Astrocyte of the cerebellum (primary cell): ENCODE data around the gene PIM3.

ENCODE experiments used
- DNase-seq: peaks from one replicate; pipeline ENCODE4 v3.0.0-alpha.2; 2011; ENCODE audit warnings: low read depth
- H3K4me3 ChIP-seq: 2 replicates; pipeline ENCODE4 v1.5.1; 2011; ENCODE audit warnings: mild to moderate bottlenecking, low read depth, low read length, moderate library complexity
- CTCF ChIP-seq: IDR thresholded peaks from 2 replicates; pipeline ENCODE4 v1.5.1; 2012; ENCODE audit warnings: low read length, low read depth, moderate library complexity, mild to moderate bottlenecking; ENCODE audit errors: missing control alignments
- in situ Hi-C: cut with HindIII; loops from 2 replicates; pipeline ENCODE4 v1.10.0; 2017; ENCODE audit warnings: low sequenced_read_pairs

The PIM3 gene

GRCh38 chr22:50008151-50009040 is 47.8 kb downstream of the PIM3 start:
- H3K4me3 ChIP-seq: no peak overlapping the region
- in situ Hi-C loops: no loop called here
- DNase-seq: no peak
- TF ChIP-seq CTCF: no peak

GRCh38 chr22:50009251-50009650 is 48.7 kb downstream of the PIM3 start:
- no peak for TF ChIP-seq CTCF
- H3K4me3 ChIP-seq: no peak overlapping the region
- in situ Hi-C loops: no loop called here
- DNase-seq: no peak

- in situ Hi-C loops: loop anchor here (10.0 kb wide), 1 partner anchor 75 kb away; no protein-coding TSS in a partner anchor
- no peak for TF ChIP-seq CTCF
- H3K4me3 ChIP-seq: no peak overlapping the region
- DNase-seq: no peak
Measured at GRCh38 chr22:50009765-50010675, 49.4 kb downstream of the PIM3 start.

- in situ Hi-C loops: loop anchor here (10.0 kb wide), 1 partner anchor 76 kb away; no protein-coding TSS in a partner anchor
- no peak overlapping the region for H3K4me3 ChIP-seq
- no peak for TF ChIP-seq CTCF
- DNase-seq: no peak
Measured at GRCh38 chr22:50010676-50011446, 50.3 kb downstream of the PIM3 start.

- in situ Hi-C loops: loop anchor here (10.0 kb wide), 1 partner anchor 77 kb away; no protein-coding TSS in a partner anchor
- no peak for TF ChIP-seq CTCF
- no peak for DNase-seq
- H3K4me3 ChIP-seq: no peak overlapping the region
Measured at GRCh38 chr22:50011447-50012210, 51.1 kb downstream of the PIM3 start.
